GM12872 (cell line): ENCODE measurements around the gene CCDC127.

Experiments
- TF ChIP-seq, protein P1 (sequence below): IDR thresholded peaks from 3 replicates; pipeline ENCODE4 v1.5.1; 2011; ENCODE audit warnings: low read depth, mild to moderate bottlenecking, low read length, moderate library complexity; ENCODE audit not compliant: insufficient read depth

CCDC127 gene

DNA sequence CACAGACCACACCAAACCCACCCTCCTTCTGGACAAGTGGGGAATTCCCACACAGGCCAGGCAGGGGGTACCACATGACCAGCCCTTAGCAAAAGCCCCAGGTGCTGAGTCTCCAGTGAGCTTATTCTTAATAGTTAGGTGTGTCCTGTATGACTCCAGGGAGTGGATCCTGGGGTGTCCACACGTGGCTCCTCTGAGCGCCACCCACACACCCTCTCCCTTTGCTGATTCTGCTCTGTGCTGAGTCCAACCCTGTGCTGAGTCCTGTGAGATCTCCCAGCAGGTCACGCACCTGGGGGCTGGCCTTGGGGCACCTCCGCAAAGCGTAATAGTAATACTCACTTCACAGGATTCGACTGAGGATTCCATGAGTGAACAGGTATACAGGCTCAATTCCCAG lies 14.0 kb downstream of the CCDC127 start:
- TF ChIP-seq, protein P1, sequence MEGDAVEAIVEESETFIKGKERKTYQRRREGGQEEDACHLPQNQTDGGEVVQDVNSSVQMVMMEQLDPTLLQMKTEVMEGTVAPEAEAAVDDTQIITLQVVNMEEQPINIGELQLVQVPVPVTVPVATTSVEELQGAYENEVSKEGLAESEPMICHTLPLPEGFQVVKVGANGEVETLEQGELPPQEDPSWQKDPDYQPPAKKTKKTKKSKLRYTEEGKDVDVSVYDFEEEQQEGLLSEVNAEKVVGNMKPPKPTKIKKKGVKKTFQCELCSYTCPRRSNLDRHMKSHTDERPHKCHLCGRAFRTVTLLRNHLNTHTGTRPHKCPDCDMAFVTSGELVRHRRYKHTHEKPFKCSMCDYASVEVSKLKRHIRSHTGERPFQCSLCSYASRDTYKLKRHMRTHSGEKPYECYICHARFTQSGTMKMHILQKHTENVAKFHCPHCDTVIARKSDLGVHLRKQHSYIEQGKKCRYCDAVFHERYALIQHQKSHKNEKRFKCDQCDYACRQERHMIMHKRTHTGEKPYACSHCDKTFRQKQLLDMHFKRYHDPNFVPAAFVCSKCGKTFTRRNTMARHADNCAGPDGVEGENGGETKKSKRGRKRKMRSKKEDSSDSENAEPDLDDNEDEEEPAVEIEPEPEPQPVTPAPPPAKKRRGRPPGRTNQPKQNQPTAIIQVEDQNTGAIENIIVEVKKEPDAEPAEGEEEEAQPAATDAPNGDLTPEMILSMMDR: no peak

DNA sequence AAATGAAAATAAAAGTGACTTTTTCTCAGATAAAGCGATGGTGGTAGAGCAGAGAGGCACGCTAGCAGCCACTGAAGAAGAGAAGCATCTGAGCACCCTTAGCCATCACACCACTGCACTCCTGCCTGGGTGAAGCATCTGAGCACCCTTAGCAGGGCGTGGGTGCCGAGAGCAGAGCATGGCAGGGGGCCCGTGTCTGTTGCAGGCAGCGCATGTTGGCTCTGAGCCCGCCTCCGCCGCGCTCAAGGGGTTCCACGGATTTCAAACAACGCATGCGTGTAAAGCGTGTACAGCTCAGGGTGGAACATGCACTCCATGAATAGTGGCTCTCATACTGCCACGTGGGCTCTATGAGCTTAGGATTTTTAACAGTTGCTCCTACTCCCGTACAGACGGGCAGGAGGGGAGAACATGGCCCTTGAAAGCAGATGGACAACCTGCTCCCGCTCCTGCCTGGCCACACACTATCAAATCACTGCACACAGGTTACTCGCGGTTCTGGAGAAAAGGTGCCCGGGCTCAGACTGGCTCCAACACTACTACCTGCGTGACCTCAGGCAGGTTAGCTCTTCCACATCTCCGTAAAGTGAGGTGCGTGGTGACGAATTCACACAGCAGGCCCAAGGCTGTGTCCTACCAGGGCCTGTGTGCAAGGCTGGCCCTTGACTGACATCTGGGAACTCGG lies 14.6 kb downstream of the CCDC127 start:
- TF ChIP-seq, protein P1: no peak

DNA sequence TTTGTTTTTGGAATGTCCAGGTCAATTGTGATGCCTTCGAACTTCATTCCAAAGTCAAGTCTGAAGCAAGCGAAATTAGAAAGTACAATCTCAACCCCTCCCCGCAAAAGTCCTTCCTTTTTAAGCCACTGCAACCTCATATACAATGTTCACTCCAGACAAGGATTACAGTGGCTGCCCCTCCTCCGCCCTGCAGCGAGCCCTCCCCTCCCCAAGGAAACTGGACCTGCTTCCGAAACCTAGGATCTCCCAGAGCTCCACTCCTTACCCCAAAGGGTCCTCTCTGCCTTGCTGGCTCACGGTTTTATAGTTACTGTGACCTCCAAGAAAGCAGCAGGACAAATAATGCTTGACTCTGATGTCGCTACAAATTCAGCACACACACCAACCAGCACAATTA lies 16.3 kb downstream of the CCDC127 start:
- TF ChIP-seq, protein P1: no peak

DNA sequence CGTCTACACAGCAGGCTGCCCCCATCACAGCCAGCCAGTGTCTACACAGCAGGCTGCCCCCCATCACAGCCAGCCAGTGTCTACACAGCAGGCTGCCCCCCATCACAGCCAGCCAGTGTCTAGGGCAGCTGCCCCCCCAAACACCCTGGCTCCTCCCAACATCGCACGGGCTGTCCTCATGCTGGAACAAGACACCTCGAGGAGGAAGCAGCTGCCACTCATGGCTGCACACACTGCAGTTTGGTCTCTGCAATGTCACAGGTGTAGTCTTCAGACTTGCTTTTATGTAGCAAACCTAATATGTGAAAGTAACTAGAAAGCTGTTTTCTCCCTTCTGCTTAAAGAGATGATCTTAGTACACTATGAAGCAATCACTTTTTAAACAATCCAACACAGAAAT lies 17.0 kb downstream of the CCDC127 start:
- TF ChIP-seq, protein P1: no peak

DNA sequence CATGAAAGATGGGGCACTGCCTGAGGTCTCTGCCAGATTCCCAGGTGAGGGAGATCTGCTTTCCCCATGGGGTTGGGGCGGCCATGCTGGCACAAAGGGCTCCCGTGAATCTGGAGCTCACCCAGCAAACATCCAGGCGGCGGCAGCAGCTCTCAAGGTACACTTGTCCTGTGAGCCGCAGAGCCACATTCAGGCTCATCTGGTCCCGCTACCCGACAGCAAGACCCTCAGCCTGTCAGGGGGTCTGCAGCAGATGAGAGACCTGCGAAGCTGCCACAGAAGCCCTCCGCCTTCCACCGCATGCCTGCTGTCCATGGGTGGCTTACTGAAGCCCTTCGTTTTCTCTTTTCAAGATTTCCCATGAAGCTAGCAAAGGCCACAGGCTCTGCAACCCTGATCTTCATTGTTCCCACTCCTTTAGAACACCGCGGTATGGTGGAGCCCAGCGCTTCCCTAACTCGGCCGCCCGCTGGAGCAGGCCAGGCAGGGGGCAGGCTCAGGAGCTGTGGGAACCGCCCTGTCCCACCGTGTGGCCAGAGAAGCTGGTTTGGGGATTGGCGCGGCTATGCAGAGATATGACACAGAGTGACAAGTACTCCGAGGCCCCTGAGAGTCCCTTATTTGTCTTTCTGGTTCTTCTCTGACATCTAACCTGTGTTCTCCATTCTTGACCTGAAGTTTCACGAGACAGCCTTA lies 17.9 kb downstream of the CCDC127 start:
- TF ChIP-seq, protein P1: no peak

DNA sequence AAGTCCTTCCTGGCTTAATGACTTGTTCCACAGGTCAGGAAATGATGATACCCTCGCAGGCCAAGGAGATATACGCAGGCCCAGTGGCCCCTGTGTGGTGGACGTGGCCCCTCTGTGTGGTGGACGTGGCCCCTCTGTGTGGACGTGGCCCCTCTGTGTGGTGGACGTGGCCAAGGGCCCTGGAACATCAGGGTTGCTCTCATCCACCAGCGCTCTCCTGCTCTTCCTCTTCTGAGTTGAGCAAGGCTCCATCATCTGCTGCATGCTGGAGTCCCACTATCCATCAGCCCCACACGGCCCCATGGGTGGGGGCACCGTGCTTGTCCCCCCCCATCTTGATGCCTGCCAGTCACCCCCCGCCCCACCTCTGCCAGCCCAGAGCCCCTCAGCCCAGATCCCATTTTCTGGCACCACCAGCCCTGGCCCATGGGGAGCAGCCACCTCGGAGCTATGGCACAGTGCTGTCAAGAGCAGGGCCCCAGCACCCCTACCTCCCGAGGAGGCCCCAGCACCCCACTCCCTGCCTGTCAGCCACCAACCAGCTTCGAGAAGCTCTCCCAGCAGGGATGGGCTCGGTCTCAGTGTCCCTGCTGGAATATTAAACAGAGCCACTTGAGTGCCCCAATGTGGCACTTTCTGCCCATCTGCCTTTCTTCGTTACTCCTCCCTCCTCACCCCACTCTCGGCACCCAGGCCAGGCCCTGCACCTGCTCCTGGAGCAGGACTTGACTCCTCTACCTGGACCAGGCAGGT lies 18.6 kb downstream of the CCDC127 start:
- TF ChIP-seq, protein P1: no peak

DNA sequence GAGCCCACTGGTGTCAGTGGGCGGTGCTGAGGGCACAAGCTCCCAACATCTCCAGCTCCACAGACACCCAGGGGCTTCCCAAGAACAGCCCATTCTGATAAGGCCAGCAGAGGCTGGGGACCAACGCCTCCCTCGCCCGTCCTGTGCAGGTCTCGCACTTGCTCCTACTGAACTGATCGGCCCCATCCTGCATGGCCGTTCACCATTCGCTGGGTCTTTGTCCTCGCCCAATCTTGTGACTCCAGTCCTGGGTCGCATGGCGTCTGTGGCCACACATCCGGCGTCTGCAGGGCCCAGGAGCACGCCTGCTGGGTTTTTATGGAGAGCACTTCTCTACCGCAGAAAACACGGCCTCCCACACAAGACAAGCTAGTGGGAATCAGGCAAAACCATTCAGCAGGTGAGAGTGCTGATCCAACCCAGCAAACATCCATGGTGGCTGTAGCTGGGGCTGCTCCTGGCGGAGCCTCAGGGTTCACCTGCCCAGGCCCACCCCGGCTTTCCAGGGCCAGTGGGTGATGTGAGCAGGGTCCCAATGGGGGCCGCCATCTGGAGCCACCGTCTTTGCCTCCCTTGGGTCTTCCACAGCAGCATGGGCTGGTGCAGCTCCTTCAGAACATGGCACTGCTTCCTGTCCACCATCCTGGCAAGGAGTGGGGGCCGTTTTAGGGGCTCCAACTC lies 19.3 kb downstream of the CCDC127 start:
- TF ChIP-seq, protein P1: no peak
